ENCODE measurements around the gene HECW1.

DNA sequence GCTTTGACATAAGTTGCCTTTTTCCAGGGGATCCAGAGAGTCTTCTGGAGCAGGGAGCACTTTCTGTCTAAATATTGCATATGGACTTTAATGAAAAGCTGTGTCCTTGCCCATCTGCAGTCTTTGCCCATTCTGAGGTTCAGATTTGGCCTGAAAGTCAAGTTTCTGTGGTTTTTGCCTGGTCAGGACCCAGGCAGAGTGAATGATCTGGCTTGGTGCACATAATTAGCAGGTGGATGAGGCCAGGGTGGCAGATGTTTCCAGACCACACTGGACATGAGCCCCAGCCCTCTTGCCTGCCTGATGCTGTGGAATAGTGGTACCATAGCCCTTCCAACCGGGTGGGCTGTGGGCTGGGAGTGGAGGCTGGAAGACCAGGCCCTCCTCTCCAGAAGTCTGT lies 11.0 kb downstream of the HECW1 start:
- TF ChIP-seq, protein P1, sequence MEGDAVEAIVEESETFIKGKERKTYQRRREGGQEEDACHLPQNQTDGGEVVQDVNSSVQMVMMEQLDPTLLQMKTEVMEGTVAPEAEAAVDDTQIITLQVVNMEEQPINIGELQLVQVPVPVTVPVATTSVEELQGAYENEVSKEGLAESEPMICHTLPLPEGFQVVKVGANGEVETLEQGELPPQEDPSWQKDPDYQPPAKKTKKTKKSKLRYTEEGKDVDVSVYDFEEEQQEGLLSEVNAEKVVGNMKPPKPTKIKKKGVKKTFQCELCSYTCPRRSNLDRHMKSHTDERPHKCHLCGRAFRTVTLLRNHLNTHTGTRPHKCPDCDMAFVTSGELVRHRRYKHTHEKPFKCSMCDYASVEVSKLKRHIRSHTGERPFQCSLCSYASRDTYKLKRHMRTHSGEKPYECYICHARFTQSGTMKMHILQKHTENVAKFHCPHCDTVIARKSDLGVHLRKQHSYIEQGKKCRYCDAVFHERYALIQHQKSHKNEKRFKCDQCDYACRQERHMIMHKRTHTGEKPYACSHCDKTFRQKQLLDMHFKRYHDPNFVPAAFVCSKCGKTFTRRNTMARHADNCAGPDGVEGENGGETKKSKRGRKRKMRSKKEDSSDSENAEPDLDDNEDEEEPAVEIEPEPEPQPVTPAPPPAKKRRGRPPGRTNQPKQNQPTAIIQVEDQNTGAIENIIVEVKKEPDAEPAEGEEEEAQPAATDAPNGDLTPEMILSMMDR (IDR thresholded peaks at IDR 0.05): no peak
- no peak for TF ChIP-seq POLR2AphosphoS5 (IDR thresholded peaks at IDR 0.05)
- no peak for TF ChIP-seq POLR2A (IDR thresholded peaks at IDR 0.05; ENCODE audit: low read depth)

Data from esophagus muscularis mucosa (tissue), 3 donors.